ENCODE data around the gene ATP5PB.

DNA sequence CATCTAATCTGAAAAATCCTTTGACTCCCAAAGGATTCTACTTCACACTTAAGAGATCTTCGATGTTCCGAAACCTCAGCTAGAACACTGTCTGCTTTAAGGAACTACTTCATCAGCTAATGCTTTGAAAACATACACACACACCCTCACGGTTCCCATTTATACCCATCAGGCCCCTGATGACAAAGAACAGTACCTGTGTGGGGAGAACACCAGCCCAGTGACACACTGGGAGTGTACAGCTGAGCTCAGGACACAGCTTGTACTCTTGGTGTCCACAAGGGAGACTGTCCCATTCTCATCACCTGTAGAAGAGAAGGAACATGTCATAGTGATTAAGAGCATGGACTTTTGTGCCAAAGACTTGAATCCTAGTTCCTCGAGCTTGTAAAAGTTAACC lies 6.8 kb upstream of the ATP5PB start:
- TF ChIP-seq CTCF (IDR thresholded peaks at IDR 0.05) (no peak), POLR2A (IDR thresholded peaks at IDR 0.05) (no peak)
